Osteocyte (in vitro differentiated cells): ENCODE measurements around the gene KCNJ5. TPM values are rescaled to one million over a fixed set of nuclear protein-coding genes. Genes with fewer than 3 reads are reported as not detected.
"Not testable (repeated sequence)": the region's sequence is repeated elsewhere in the genome, so short reads cannot be mapped to it uniquely, and the experiment has no call there.

ENCODE experiments used
- DNase-seq: peaks from one replicate; pipeline ENCODE4 v3.0.0; 2021; ENCODE audit warnings: mixed read lengths; ENCODE audit not compliant: unreplicated experiment; ENCODE audit errors: extremely low spot score
- H3K27ac Mint-ChIP-seq: one replicate; pipeline ENCODE4 v1.8.0; 2021; ENCODE audit warnings: mild to moderate bottlenecking, mixed read lengths; ENCODE audit not compliant: unreplicated experiment
- H3K27me3 Mint-ChIP-seq: one replicate; pipeline ENCODE4 v1.8.0; 2021; ENCODE audit warnings: mixed read lengths; ENCODE audit not compliant: unreplicated experiment
- H3K36me3 Mint-ChIP-seq: one replicate; pipeline ENCODE4 v1.8.0; 2021; ENCODE audit warnings: mixed read lengths; ENCODE audit not compliant: unreplicated experiment
- H3K4me1 Mint-ChIP-seq: one replicate; pipeline ENCODE4 v1.8.0; 2021; ENCODE audit warnings: mixed read lengths; ENCODE audit not compliant: unreplicated experiment
- H3K4me3 Mint-ChIP-seq: one replicate; pipeline ENCODE4 v1.8.0; 2021; ENCODE audit warnings: mild to moderate bottlenecking, moderate library complexity, mixed read lengths; ENCODE audit not compliant: unreplicated experiment
- H3K9me3 Mint-ChIP-seq: one replicate; pipeline ENCODE4 v1.8.0; 2021; ENCODE audit warnings: mixed read lengths; ENCODE audit not compliant: unreplicated experiment
- total RNA-seq: library from RNA; stranded (reverse); gene quantifications from 2 replicates; pipeline ENCODE4 v1.2.1, GENCODE V29; 2021
- TF ChIP-seq, protein P1 (sequence below): fragments of 200-600 bp; sonication (generic); IDR thresholded peaks from 2 replicates; pipeline ENCODE4 v1.5.0; 2021; ENCODE audit warnings: antibody characterized with exemption, mild to moderate bottlenecking, moderate library complexity

Gene KCNJ5
- total RNA-seq, 1 donor from 2014 or later: not detected

DNA sequence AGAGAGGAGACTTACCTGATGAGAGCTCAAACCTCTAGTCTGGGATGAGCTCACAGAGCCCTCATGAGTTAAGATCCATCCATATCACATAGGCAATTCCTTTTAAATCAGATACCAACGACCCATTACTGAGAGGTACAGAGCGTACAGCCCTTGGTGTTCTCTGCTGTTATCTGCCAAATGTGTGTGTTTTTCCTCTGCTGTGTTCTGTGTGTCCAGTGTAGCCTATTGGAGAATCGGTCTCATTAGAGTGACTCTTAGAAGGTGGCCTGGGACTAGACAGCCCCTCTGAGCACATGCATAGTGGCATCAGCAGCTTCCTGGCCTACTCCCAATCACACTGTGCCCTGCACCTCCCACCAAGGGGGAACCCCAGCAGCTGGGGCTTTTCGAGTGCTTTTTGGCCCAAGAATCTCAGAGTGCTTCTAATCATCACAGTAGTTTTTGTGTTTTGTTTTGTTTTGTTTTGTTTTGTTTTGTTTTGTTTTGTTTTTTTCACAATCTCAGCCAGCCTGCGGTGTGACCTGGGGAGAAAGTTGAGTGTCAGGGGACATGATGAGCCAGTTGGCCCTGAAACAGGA lies 26.1 kb downstream of the KCNJ5 start:
- TF ChIP-seq, protein P1, sequence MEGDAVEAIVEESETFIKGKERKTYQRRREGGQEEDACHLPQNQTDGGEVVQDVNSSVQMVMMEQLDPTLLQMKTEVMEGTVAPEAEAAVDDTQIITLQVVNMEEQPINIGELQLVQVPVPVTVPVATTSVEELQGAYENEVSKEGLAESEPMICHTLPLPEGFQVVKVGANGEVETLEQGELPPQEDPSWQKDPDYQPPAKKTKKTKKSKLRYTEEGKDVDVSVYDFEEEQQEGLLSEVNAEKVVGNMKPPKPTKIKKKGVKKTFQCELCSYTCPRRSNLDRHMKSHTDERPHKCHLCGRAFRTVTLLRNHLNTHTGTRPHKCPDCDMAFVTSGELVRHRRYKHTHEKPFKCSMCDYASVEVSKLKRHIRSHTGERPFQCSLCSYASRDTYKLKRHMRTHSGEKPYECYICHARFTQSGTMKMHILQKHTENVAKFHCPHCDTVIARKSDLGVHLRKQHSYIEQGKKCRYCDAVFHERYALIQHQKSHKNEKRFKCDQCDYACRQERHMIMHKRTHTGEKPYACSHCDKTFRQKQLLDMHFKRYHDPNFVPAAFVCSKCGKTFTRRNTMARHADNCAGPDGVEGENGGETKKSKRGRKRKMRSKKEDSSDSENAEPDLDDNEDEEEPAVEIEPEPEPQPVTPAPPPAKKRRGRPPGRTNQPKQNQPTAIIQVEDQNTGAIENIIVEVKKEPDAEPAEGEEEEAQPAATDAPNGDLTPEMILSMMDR: no peak
- no peak overlapping the region for H3K27ac Mint-ChIP-seq
- H3K4me1 Mint-ChIP-seq: no peaks in the 10 kb centered on the region
- H3K27me3 Mint-ChIP-seq: peaks cover 52% of the 10 kb centered on the region
- DNase-seq: no peak
- no peak overlapping the region for H3K4me3 Mint-ChIP-seq
- H3K9me3 Mint-ChIP-seq: no peaks in the 10 kb centered on the region
- no peaks in the 10 kb centered on the region for H3K36me3 Mint-ChIP-seq

DNA sequence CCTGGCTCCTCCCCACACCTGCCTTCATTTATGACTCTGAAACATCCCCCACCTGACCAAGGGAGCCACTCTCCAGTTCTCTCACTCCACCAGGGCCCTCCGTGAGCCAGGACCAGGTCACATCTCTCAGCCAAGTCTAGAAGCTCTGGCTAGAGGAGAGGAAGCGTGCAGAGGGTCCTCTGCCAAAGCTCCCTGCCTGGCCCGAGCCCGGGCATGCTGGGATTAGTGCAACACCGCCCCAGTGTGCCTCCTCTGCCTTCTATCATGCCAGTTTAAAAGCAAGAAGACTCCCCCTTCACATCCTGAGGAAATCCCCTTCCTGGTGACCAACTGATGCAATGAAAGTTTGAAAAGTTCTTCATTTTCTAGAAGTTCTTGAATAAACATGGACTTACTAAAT lies 28.1 kb downstream of the KCNJ5 start:
- Mint-ChIP-seq H3K4me1 (no peaks in the 10 kb centered on the region), H3K4me3 (no peak overlapping the region), H3K36me3 (no peaks in the 10 kb centered on the region), H3K9me3 (no peaks in the 10 kb centered on the region), H3K27me3 (peaks cover 53% of the 10 kb centered on the region), H3K27ac (no peak overlapping the region)
- TF ChIP-seq, protein P1: no peak
- DNase-seq: no peak

DNA sequence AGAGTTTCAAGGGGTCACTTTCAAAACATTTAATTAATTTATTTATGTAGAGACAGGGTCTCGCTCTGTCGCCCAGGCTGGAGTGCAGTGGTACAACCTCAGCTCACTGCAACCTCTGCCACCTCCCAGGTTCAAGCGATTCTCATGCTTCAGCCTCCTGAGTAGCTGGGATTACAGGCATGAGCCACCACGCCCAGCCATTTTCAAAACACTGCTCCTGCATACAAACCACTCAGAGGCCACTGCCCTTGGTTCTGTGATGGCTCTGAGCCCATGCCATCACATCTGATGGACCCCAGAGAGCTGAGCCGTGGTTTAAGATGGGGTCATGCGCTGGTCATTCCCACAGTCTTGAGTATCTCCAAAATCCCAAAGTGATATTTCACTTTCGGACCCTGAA lies 28.5 kb downstream of the KCNJ5 start:
- not testable (repeated sequence) for DNase-seq, H3K27ac Mint-ChIP-seq, H3K4me1 Mint-ChIP-seq, H3K36me3 Mint-ChIP-seq, H3K4me3 Mint-ChIP-seq, H3K9me3 Mint-ChIP-seq
- H3K27me3 Mint-ChIP-seq: peaks cover 50% of the 10 kb centered on the region

DNA sequence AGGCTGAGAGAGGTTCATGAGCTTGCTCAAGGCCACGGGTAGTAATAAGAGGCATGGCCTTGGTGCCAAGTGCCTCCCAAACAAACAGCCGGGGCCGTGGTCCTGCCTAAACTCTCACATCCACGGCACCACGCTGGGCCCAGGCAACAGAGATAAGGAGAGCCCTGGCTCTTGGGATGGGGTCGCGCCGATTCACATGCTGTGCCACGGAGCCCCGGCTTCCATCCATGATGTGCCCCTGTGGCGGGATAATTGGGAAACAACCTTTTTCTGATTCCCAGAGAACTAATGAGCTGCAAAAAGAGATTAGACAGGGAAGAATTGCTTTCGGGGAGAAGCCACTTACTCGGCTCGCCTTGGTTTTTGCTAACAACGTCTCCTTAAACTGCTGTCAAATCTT lies 29.5 kb downstream of the KCNJ5 start:
- Mint-ChIP-seq H3K4me3 (no peak overlapping the region), H3K27me3 (peaks cover 53% of the 10 kb centered on the region), H3K36me3 (no peaks in the 10 kb centered on the region), H3K27ac (no peak overlapping the region), H3K9me3 (no peaks in the 10 kb centered on the region), H3K4me1 (no peaks in the 10 kb centered on the region)
- TF ChIP-seq, protein P1: no peak
- no peak for DNase-seq

DNA sequence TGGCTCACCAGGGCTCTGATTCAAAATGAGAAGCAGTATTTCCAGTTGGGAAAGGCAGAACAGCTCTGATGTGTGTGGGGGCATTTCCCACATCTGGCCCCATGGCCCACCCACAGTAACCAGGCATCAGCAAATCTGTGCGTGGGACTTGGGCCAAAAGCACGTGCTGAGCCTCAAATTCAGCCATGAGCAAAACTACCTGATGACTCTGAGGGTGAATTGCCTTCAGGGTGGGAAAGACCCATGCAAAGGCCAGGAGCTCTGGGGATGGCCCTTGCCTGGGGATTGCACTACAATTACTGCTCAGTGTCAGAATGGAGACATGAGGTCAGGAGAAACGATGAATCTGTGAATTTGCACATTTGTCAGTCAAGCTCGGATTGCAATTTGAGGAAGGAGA lies 30.6 kb downstream of the KCNJ5 start:
- no peaks in the 10 kb centered on the region for H3K4me1 Mint-ChIP-seq
- no peak overlapping the region for H3K4me3 Mint-ChIP-seq
- H3K9me3 Mint-ChIP-seq: no peaks in the 10 kb centered on the region
- no peak for DNase-seq
- TF ChIP-seq, protein P1: no peak
- H3K27ac Mint-ChIP-seq: no peak overlapping the region
- H3K36me3 Mint-ChIP-seq: no peaks in the 10 kb centered on the region
- H3K27me3 Mint-ChIP-seq: peaks cover 59% of the 10 kb centered on the region

DNA sequence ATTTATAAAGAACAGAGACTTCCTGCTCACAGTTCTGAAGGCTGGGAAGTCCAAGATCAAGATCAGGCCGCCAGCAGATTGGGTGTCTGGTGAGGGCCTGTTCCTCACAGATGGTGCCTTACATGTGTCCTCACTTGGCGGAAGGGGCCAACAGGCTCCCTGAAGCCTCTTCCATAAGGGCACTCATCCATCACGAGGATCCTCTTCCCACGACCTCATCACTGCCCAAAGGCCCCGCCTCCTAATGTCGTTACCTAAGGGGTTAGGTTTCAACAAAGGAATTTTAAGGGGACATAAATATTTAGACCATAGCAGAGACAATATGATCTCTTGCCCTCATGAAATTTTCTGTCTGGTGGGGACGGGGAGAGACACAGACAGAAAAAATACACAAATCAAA lies 32.9 kb downstream of the KCNJ5 start:
- Mint-ChIP-seq H3K36me3 (no peaks in the 10 kb centered on the region), H3K4me3 (no peak overlapping the region), H3K4me1 (no peaks in the 10 kb centered on the region), H3K9me3 (no peaks in the 10 kb centered on the region), H3K27ac (no peak overlapping the region), H3K27me3 (peaks cover 72% of the 10 kb centered on the region)
- no peak for DNase-seq
- TF ChIP-seq, protein P1: no peak
